HEK293 (cell line): ENCODE results near the gene SLC10A7.
A peak's percentile ranks its signal among the peaks of the same experiment; 100 is the strongest.

Experiments used
- CTCF ChIP-seq: fragments of 450-650 bp; formaldehyde crosslinking; IDR thresholded peaks from 2 replicates; pipeline ENCODE4 v1.5.1; 2016; ENCODE audit warnings: missing biosample characterization, missing genetic modification characterization
- HOXC10 ChIP-seq: sonication (generic); formaldehyde crosslinking; IDR thresholded peaks from 2 replicates; pipeline ENCODE4 v1.8.1; 2023; ENCODE audit warnings: mild to moderate bottlenecking, missing genetic modification reagents
- INSM2 ChIP-seq: fragments of 450-650 bp; formaldehyde crosslinking; IDR thresholded peaks from 2 replicates; pipeline ENCODE4 v1.5.1; 2016; ENCODE audit warnings: missing biosample characterization, missing genetic modification characterization
- REST ChIP-seq: fragments of 450-650 bp; formaldehyde crosslinking; IDR thresholded peaks from 2 replicates; pipeline ENCODE4 v1.5.1; 2016; ENCODE audit warnings: missing biosample characterization, missing genetic modification characterization
- YY1 ChIP-seq: fragments of 450-650 bp; formaldehyde crosslinking; IDR thresholded peaks from 2 replicates; pipeline ENCODE4 v1.5.1; 2018; ENCODE audit warnings: missing biosample characterization, missing genetic modification characterization
- ZBTB20 ChIP-seq: fragments of 450-650 bp; formaldehyde crosslinking; IDR thresholded peaks from 2 replicates; pipeline ENCODE4 v1.5.1; 2016; ENCODE audit warnings: missing biosample characterization, missing genetic modification characterization
- ZBTB26 ChIP-seq: fragments of 450-650 bp; formaldehyde crosslinking; optimal IDR thresholded peaks from 2 replicates; pipeline ENCODE3; 2016; ENCODE audit warnings: missing biosample characterization, mild to moderate bottlenecking, missing genetic modification characterization
- ZNF140 ChIP-seq: fragments of 450-650 bp; formaldehyde crosslinking; IDR thresholded peaks from 2 replicates; pipeline ENCODE4 v1.5.1; 2016; ENCODE audit warnings: missing biosample characterization, missing genetic modification characterization
- ZNF175 ChIP-seq: fragments of 450-650 bp; formaldehyde crosslinking; IDR thresholded peaks from 2 replicates; pipeline ENCODE4 v1.5.1; 2016; ENCODE audit warnings: missing biosample characterization, missing genetic modification characterization
- ZNF280D ChIP-seq: fragments of 450-650 bp; formaldehyde crosslinking; IDR thresholded peaks from 2 replicates; pipeline ENCODE4 v1.5.1; 2016; ENCODE audit warnings: missing biosample characterization, missing genetic modification characterization
- ZNF416 ChIP-seq: fragments of 450-650 bp; formaldehyde crosslinking; IDR thresholded peaks from 2 replicates; pipeline ENCODE4 v1.5.1; 2016; ENCODE audit warnings: missing biosample characterization, missing genetic modification characterization
- ZNF510 ChIP-seq: fragments of 450-650 bp; formaldehyde crosslinking; IDR thresholded peaks from 2 replicates; pipeline ENCODE4 v1.5.1; 2018; ENCODE audit warnings: mild to moderate bottlenecking, missing genetic modification characterization, missing biosample characterization; ENCODE audit not compliant: insufficient replicate concordance
- ZNF580 ChIP-seq: fragments of 450-650 bp; formaldehyde crosslinking; IDR thresholded peaks from 2 replicates; pipeline ENCODE4 v1.5.1; 2016; ENCODE audit warnings: missing biosample characterization, missing genetic modification characterization

- TF ChIP-seq CTCF (tag by site-specific recombination), result peak; percentile 47
- TF ChIP-seq ZBTB20 (tag by site-specific recombination), result no peak
- no peak for TF ChIP-seq ZNF140 (tag by site-specific recombination)
- TF ChIP-seq ZBTB26 (tag by site-specific recombination), result no peak
- no peak for TF ChIP-seq ZNF580 (tag by site-specific recombination)
- TF ChIP-seq HOXC10 (CRISPR knock-in tag), result no peak
- TF ChIP-seq ZNF510, result no peak
- no peak for TF ChIP-seq ZNF175 (tag by site-specific recombination)
- TF ChIP-seq REST (tag by site-specific recombination), result no peak
- no peak for TF ChIP-seq ZNF416 (tag by site-specific recombination)
- no peak for TF ChIP-seq INSM2 (tag by site-specific recombination)
- no peak for TF ChIP-seq YY1 (tag by site-specific recombination)
- TF ChIP-seq ZNF280D (tag by site-specific recombination), result no peak
Measured at GRCh38 chr4:146243141-146243882, 278.4 kb downstream of the SLC10A7 start.
